Activated naive CD8-positive, alpha-beta T cell treated with anti-CD3 and anti-CD28 coated beads, Interleukin-2, amount 10 ng/mL, durations not matched to agents 7 days and 5 days (primary cell): Measurements from ENCODE around the gene SYCE3. TPM values are rescaled to one million over a fixed set of nuclear protein-coding genes. Genes with fewer than 3 reads are reported as not detected.

Source experiments
- ATAC-seq: fragments of 150-1000 bp; cut with Tn5 transposase; one replicate; pipeline ENCODE4 v1.10.0; 2021; ENCODE audit warnings: low read depth, moderate library complexity
- POLR2A ChIA-PET: fragments of 350-600 bp; sonication (Branson Sonifier 250); formaldehyde crosslinking; loops from one replicate; lab custom pipeline; 2021; ENCODE audit warnings: antibody characterized with exemption; lab: Charles Lee
- DNase-seq: peaks from one replicate; pipeline ENCODE4 v3.0.0; 2021
- H3K27ac Mint-ChIP-seq: one replicate; pipeline ENCODE4 v1.8.0; 2022; ENCODE audit warnings: mild to moderate bottlenecking, mixed read lengths
- H3K27me3 Mint-ChIP-seq: one replicate; pipeline ENCODE4 v1.8.0; 2022; ENCODE audit warnings: mild to moderate bottlenecking, moderate library complexity, mixed read lengths
- H3K36me3 Mint-ChIP-seq: one replicate; pipeline ENCODE4 v1.8.0; 2021; ENCODE audit warnings: mild to moderate bottlenecking, mixed read lengths
- H3K4me1 Mint-ChIP-seq: one replicate; pipeline ENCODE4 v1.8.0; 2021; ENCODE audit warnings: mixed read lengths
- H3K4me3 Mint-ChIP-seq: one replicate; pipeline ENCODE4 v1.8.0; 2022; ENCODE audit warnings: mild to moderate bottlenecking, moderate library complexity, mixed read lengths
- H3K9me3 Mint-ChIP-seq: one replicate; pipeline ENCODE4 v1.8.0; 2021; ENCODE audit warnings: mixed read lengths
- total RNA-seq, 2 experiments: library from RNA; stranded (reverse); gene quantifications; one replicate each; pipeline ENCODE4 v1.2.3, GENCODE V29; 2021

Gene SYCE3
- total RNA-seq, 2 experiments from 2014 or later = 0.79 to 1.1 TPM

- Mint-ChIP-seq H3K4me1 (peaks cover 18% of the 10 kb centered on the region), H3K4me3 (peak overlapping the region; percentile 58), H3K9me3 (no peaks in the 10 kb centered on the region), H3K27me3 (no peaks in the 10 kb centered on the region), H3K27ac (peak overlapping the region; percentile 80), H3K36me3 (peaks cover 21% of the 10 kb centered on the region)
- POLR2A ChIA-PET = interaction anchor here (0.6 to 9.8 kb wide), 11 partner anchors 11 to 208 kb away, joined by 3 to 93 read pairs (median 5); partner anchors contain the start of genes SCO2, SYCE3 and TYMP
- ATAC-seq (no peak), DNase-seq (no peak)
These were observed 14.9 kb upstream of the SYCE3 start for GRCh38 chr22:50577697-50577986.

GRCh38 chr22:50576806-50577696 is 14.3 kb upstream of the SYCE3 start:
- no peak for ATAC-seq

DNA sequence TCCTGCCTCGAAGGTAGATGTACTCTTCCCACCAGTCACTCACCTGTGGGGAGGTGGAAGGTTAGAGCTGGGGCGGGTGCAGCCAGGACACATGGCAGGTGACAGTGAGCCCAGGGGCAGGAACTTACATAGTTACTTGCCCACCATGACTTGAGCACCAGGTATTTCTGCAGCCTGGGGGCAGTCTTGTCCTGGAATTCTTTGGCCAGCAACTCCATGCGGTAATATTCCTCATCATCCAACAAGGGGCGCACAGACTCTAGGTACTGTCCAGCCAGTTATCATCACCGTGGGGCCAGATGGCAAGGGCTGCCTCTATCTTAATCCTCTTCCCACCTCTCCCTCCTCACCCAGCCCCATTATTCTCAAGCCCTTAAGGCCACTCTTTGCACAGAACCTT is 13.4 kb upstream of the SYCE3 start:
- no peak for ATAC-seq
- peaks cover 27% of the 10 kb centered on the region for H3K36me3 Mint-ChIP-seq
- no peak for DNase-seq
- no peak overlapping the region for H3K4me3 Mint-ChIP-seq
- H3K4me1 Mint-ChIP-seq = peaks cover 14% of the 10 kb centered on the region
- H3K27me3 Mint-ChIP-seq = no peaks in the 10 kb centered on the region
- POLR2A ChIA-PET = interaction anchor here (1.0 to 9.8 kb wide), 6 partner anchors 13 to 68 kb away, joined by 3 to 93 read pairs (median 5); partner anchors contain the start of genes LMF2, NCAPH2, SCO2 and SYCE3
- no peak overlapping the region for H3K27ac Mint-ChIP-seq
- H3K9me3 Mint-ChIP-seq = no peaks in the 10 kb centered on the region

More at GRCh38 chr22:50576806-50577696, 14.3 kb upstream of the SYCE3 start:
- Mint-ChIP-seq H3K27ac (peak overlapping the region; percentile 80), H3K36me3 (peaks cover 27% of the 10 kb centered on the region), H3K4me1 (peaks cover 18% of the 10 kb centered on the region), H3K9me3 (no peaks in the 10 kb centered on the region), H3K4me3 (peak overlapping the region; percentile 58), H3K27me3 (no peaks in the 10 kb centered on the region)
- DNase-seq = no peak
- POLR2A ChIA-PET = interaction anchor here (0.6 to 9.8 kb wide), 10 partner anchors 11 to 208 kb away, joined by 3 to 93 read pairs (median 5); partner anchors contain the start of genes SCO2, SYCE3 and TYMP

DNA sequence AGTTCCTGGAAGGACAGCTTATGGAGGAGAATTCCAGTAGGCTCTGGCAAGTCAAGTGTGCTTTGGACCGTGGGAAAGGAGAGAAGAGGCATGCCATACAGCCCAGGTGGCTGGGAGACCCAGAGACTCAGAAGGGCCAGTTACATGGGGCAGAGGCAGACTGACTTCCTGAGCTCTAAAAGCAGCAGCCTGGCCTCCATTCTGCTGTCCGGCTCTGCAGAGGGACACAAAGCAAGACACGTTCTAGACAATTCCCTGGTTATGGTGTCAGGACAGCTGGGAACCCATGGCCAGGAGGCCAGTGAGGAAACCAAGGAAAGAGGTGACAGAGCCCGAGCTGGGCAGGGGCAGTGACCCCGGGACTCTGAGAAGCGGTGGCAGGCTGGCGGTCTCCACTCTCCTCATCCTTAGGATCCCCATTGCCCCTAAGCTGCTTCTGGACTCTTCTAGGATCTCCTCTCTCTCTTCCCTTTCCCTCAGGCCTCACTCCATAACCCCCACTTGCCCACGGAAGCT is 12.8 kb upstream of the SYCE3 start:
- POLR2A ChIA-PET = interaction anchor here (1.0 to 9.8 kb wide), 4 partner anchors 12 to 68 kb away, joined by 3 to 93 read pairs (median 10); partner anchors contain the start of genes LMF2, NCAPH2, SCO2 and SYCE3
- DNase-seq = no peak
- H3K27me3 Mint-ChIP-seq = no peaks in the 10 kb centered on the region
- H3K9me3 Mint-ChIP-seq = no peaks in the 10 kb centered on the region
- peaks cover 14% of the 10 kb centered on the region for H3K4me1 Mint-ChIP-seq
- H3K36me3 Mint-ChIP-seq = peaks cover 28% of the 10 kb centered on the region
- no peak for ATAC-seq
- no peak overlapping the region for H3K4me3 Mint-ChIP-seq
- H3K27ac Mint-ChIP-seq = no peak overlapping the region

DNA sequence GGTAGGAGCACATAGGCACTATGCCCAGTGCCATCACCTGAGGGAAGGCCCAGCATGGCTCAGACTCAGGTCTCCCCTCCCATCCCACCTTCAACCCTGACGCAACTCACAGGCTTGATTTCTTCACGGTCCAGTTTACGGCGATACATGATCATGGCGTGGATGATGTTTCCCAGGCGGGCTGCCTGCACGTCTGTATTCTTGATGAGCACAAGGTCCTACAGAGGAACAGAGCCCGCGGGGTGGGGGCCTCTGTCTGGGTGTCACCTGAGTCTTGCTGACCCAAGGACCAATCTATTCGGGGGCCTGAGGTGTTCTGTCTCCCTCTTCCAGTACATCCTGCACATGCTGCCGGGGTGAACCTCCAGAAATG is 11.7 kb upstream of the SYCE3 start:
- no peak for DNase-seq
- H3K36me3 Mint-ChIP-seq = peaks cover 24% of the 10 kb centered on the region
- no peak overlapping the region for H3K27ac Mint-ChIP-seq
- H3K4me3 Mint-ChIP-seq = no peak overlapping the region
- peaks cover 6% of the 10 kb centered on the region for H3K4me1 Mint-ChIP-seq
- no peaks in the 10 kb centered on the region for H3K9me3 Mint-ChIP-seq
- POLR2A ChIA-PET = interaction anchor here (0.5 to 9.8 kb wide), 3 partner anchors 11 to 47 kb away, joined by 3 to 93 read pairs (median 5); partner anchors contain the start of genes SCO2, SYCE3 and TYMP
- no peaks in the 10 kb centered on the region for H3K27me3 Mint-ChIP-seq
- ATAC-seq = no peak

- Mint-ChIP-seq H3K9me3 (no peaks in the 10 kb centered on the region), H3K4me1 (peaks cover 6% of the 10 kb centered on the region), H3K4me3 (no peak overlapping the region), H3K36me3 (peaks cover 25% of the 10 kb centered on the region), H3K27ac (no peak overlapping the region), H3K27me3 (no peaks in the 10 kb centered on the region)
- no peak for ATAC-seq
- DNase-seq = no peak
- POLR2A ChIA-PET = interaction anchor here (0.5 to 2.1 kb wide), 3 partner anchors 23 to 49 kb away, joined by 3 to 9 read pairs (median 3); partner anchors contain the start of gene SCO2
These were observed 11.0 kb upstream of the SYCE3 start for GRCh38 chr22:50573491-50574382.

DNA sequence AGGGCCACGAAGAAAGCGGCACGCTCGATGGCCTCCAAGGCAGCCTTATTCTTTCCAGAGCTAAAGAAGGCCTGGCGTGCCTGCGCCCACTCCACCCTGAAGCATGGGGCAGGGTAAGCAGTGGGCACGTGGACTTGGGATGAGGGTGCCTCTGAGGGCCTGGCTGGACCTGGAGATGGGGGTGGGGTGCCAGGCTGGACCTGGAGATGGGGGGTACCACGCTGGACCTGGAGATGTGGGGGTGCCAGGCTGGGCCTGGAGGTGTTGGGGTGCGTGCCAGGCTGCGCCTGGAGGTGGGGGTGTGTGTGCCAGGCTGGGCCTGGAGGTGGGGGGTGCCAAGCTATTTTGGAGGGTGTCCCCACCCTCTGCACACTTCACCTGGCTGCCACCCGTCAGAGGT is 10.2 kb upstream of the SYCE3 start:
- peaks cover 6% of the 10 kb centered on the region for H3K4me1 Mint-ChIP-seq
- ATAC-seq = no peak
- H3K27ac Mint-ChIP-seq = no peak overlapping the region
- H3K9me3 Mint-ChIP-seq = no peaks in the 10 kb centered on the region
- H3K4me3 Mint-ChIP-seq = no peak overlapping the region
- H3K36me3 Mint-ChIP-seq = peaks cover 25% of the 10 kb centered on the region
- no peaks in the 10 kb centered on the region for H3K27me3 Mint-ChIP-seq
- DNase-seq = no peak
- POLR2A ChIA-PET = interaction anchor here (0.8 to 2.1 kb wide), 6 partner anchors 10 to 65 kb away, joined by 3 to 10 read pairs (median 3); partner anchors contain the start of genes KLHDC7B, LMF2, NCAPH2 and SCO2

- no peaks in the 10 kb centered on the region for H3K4me1 Mint-ChIP-seq
- POLR2A ChIA-PET = interaction anchor here (1.2 to 2.1 kb wide), 4 partner anchors 9 to 64 kb away, joined by 3 to 10 read pairs (median 6); partner anchors contain the start of genes KLHDC7B, LMF2, NCAPH2 and SCO2
- no peak overlapping the region for H3K4me3 Mint-ChIP-seq
- H3K36me3 Mint-ChIP-seq = peaks cover 26% of the 10 kb centered on the region
- H3K27me3 Mint-ChIP-seq = no peaks in the 10 kb centered on the region
- no peaks in the 10 kb centered on the region for H3K9me3 Mint-ChIP-seq
- no peak for DNase-seq
- ATAC-seq = no peak
- no peak overlapping the region for H3K27ac Mint-ChIP-seq
These were observed 8.8 kb upstream of the SYCE3 start for GRCh38 chr22:50571264-50572175.

DNA sequence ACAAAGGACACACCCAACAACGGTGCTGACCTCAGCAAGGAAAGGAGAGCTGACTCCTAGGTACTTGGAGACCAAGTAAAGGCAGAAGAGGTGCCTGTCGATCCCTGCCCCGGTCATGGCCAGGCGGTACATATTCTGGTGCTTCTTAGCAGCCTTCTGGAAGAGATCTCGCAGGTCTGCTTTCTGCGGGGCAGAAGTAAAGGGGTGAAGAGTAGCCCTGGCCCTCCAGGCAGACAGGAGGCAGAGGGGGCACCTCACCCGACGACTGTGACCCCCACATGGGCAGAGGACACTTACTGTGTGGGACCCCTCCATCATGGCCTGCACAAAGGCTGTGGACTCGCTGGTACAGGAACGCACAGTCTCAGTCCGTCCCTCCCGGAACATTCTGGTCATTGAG is 8.1 kb upstream of the SYCE3 start:
- Mint-ChIP-seq H3K27ac (no peak overlapping the region), H3K36me3 (peaks cover 20% of the 10 kb centered on the region), H3K4me1 (no peaks in the 10 kb centered on the region), H3K9me3 (no peaks in the 10 kb centered on the region), H3K27me3 (no peaks in the 10 kb centered on the region), H3K4me3 (no peak overlapping the region)
- POLR2A ChIA-PET = interaction anchor here (1.9 kb wide), 1 partner anchor 8 kb away, joined by 10 read pairs; the partner anchor contains the start of gene SYCE3
- ATAC-seq (no peak), DNase-seq (no peak)

DNA sequence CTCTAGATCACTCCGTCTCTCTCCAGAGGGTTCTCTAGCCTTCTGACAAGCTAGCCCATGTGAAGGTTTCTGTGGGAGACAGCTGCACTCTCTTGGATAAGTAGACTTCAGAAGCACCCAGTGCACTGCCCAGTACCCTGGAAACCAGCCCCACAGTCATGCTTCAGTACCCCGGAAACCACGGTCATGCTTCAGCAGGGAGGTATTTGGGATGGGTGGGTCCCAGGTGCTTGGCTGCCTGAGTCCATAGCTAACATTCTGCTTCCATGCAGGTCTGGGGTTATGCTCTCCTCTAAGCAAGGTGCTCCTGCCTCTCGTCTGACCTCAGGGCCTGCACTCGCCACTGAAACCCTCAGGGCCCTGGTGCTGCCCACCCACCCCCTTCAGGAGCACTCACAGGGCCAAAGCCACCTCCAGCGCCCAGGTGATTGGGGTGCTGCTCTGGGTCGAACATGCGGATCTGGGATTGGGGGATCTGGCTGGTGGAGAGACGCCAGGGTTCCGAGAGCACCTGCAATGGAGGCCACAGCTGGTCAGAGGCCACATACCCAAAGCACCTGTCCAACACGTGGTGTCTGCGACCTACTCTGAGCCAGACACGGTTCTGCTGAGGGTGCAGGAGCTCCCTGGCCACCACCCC is 7.3 kb upstream of the SYCE3 start:
- ATAC-seq = no peak

DNA sequence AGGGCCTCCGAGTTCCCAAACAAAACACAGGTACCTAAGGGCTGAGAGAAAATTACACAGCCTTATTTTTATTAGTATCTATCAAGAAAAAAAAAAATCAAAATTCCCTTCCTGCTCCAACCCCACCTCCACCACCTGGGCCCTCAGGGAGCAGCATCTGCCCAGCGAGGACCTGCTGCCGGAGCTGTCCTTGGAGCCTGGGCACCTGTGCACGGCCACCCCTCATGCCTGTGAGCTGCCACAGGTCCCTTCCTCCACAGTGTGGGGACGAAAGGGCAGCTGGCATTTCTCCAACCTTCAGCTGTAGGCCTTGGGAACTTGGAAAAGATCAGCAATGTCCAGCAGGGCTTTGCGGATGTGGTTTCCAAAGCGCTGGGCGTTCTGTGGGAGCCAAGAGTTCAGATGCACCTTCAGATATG is 6.3 kb upstream of the SYCE3 start:
- DNase-seq (no peak), ATAC-seq (no peak)
- POLR2A ChIA-PET = interaction anchor here (1.6 kb wide), 1 partner anchor 43 kb away, joined by 4 read pairs; the partner anchor contains the start of gene SCO2
- no peaks in the 10 kb centered on the region for H3K27me3 Mint-ChIP-seq
- H3K4me1 Mint-ChIP-seq = peaks cover 2% of the 10 kb centered on the region
- no peaks in the 10 kb centered on the region for H3K9me3 Mint-ChIP-seq
- H3K36me3 Mint-ChIP-seq = peaks cover 20% of the 10 kb centered on the region
- no peak overlapping the region for H3K27ac Mint-ChIP-seq
- no peak overlapping the region for H3K4me3 Mint-ChIP-seq

More for the DNA sequence above, 7.3 kb upstream of the SYCE3 start:
- DNase-seq = no peak
- Mint-ChIP-seq H3K4me3 (no peak overlapping the region), H3K36me3 (peaks cover 20% of the 10 kb centered on the region), H3K9me3 (no peaks in the 10 kb centered on the region), H3K4me1 (no peaks in the 10 kb centered on the region), H3K27ac (no peak overlapping the region), H3K27me3 (no peaks in the 10 kb centered on the region)
- POLR2A ChIA-PET = interaction anchor here (1.6 kb wide), 1 partner anchor 44 kb away, joined by 4 read pairs; the partner anchor contains the start of gene SCO2
